NCI-H1436 (cell line): Measurements from ENCODE around the gene CCDC39.

Experiments
- DNase-seq: peaks from one replicate; lab custom pipeline; 2025; lab: John Stamatoyannopoulos, UW

The CCDC39 gene

GRCh38 chr3:180679178-180680096, at the start of gene CCDC39:
TSS of gene CCDC39 (minus strand) at chr3:180679489. CDS start at chr3:180679380, 109 bp downstream.
- peak; percentile 87 for DNase-seq

GRCh38 chr3:180720012-180720411, 40.7 kb upstream of the CCDC39 start:
- DNase-seq = no peak

GRCh38 chr3:180707896-180708295, 28.6 kb upstream of the CCDC39 start:
- DNase-seq = no peak

GRCh38 chr3:180705619-180706018, 26.3 kb upstream of the CCDC39 start:
- DNase-seq = no peak

GRCh38 chr3:180704532-180704931, 25.2 kb upstream of the CCDC39 start:
- no peak for DNase-seq

GRCh38 chr3:180700941-180701340, 21.7 kb upstream of the CCDC39 start:
- no peak for DNase-seq

- no peak for DNase-seq
Observed at GRCh38 chr3:180698760-180699270, 19.5 kb upstream of the CCDC39 start.

GRCh38 chr3:180694321-180694720, 15.0 kb upstream of the CCDC39 start:
- DNase-seq = no peak

- DNase-seq = no peak
Observed at GRCh38 chr3:180693656-180694055, 14.4 kb upstream of the CCDC39 start.

- DNase-seq = peak; percentile 20
Observed at GRCh38 chr3:180690061-180690460, 10.8 kb upstream of the CCDC39 start.

- no peak for DNase-seq
Observed at GRCh38 chr3:180684807-180685206, 5.5 kb upstream of the CCDC39 start.

GRCh38 chr3:180683816-180684215, 4.5 kb upstream of the CCDC39 start:
- DNase-seq = no peak

GRCh38 chr3:180680097-180680430, 775 bp upstream of the CCDC39 start:
- DNase-seq = peak; percentile 57

GRCh38 chr3:180678231-180678630, 1.1 kb downstream of the CCDC39 start:
- no peak for DNase-seq

GRCh38 chr3:180661444-180661843, 17.8 kb downstream of the CCDC39 start:
- DNase-seq = no peak

- DNase-seq = no peak
Observed at GRCh38 chr3:180657094-180657493, 22.2 kb downstream of the CCDC39 start.

GRCh38 chr3:180656406-180656805, 22.9 kb downstream of the CCDC39 start:
- DNase-seq = no peak

- DNase-seq = no peak
Observed at GRCh38 chr3:180646187-180646790, 33.0 kb downstream of the CCDC39 start.

GRCh38 chr3:180640987-180641386, 38.3 kb downstream of the CCDC39 start:
- no peak for DNase-seq

GRCh38 chr3:180633722-180634121, 45.6 kb downstream of the CCDC39 start:
- no peak for DNase-seq

- no peak for DNase-seq
Observed at GRCh38 chr3:180631317-180631716, 48.0 kb downstream of the CCDC39 start.

- DNase-seq = no peak
Observed at GRCh38 chr3:180630371-180630770, 48.9 kb downstream of the CCDC39 start.

- DNase-seq = no peak
Observed at GRCh38 chr3:180626844-180627243, 52.4 kb downstream of the CCDC39 start.
